HCT116 (cell line): ENCODE results near the gene VEPH1. TPM values are rescaled to one million over a fixed set of nuclear protein-coding genes. Genes with fewer than 3 reads are reported as not detected.

ENCODE experiments used
- ATAC-seq: fragments of 200-7000 bp; cut with Tn5 transposase; 2 replicates; pipeline ENCODE4 v1.9.1; 2020; ENCODE audit warnings: mild to moderate bottlenecking, moderate library complexity
- BruUV-seq: library from RNA; stranded (reverse); fragments of 400-500 nt; replicated peaks from 2 replicates; lab custom pipeline; 2021; lab: Mats Ljungman, UMichigan
- CTCF ChIA-PET: fragments of 300-600 bp; sonication (Branson Sonifier 250); formaldehyde crosslinking; loops from one replicate; lab custom pipeline; 2021; ENCODE audit warnings: antibody characterized with exemption; lab: Charles Lee
- POLR2A ChIA-PET: fragments of 300-600, 350-600 bp; sonication (Branson Sonifier 250); formaldehyde crosslinking; loops from one replicate; lab custom pipeline; 2021; ENCODE audit warnings: antibody characterized with exemption; lab: Charles Lee
- RAD21 ChIA-PET, 2 experiments: fragments of 300-600 bp; sonication (Branson Sonifier 250); formaldehyde crosslinking; loops; one replicate each; lab custom pipeline; 2023; ENCODE audit warnings: low total read pairs in 2 of 2; ENCODE audit not compliant: uncharacterized antibody in 2 of 2, unreplicated experiment in 2 of 2, low non-redundant PET in 1 of 2; lab: Charles Lee
- DNase-seq: peaks from one replicate; pipeline ENCODE4 v3.0.0-alpha.2; 2010; ENCODE audit warnings: low read depth, low spot score
- H2AFZ ChIP-seq: fragments of 200-600 bp; shearing (Covaris generic), sonication (generic); 2 replicates; pipeline ENCODE4 v1.6.1; 2017; ENCODE audit warnings: low read depth, mixed run types, mixed read lengths, antibody characterized with exemption, low read length; ENCODE audit not compliant: poor library complexity, severe bottlenecking
- H3K27ac ChIP-seq: 2 replicates; pipeline ENCODE4 v1.5.1; 2012; ENCODE audit warnings: low read depth, low read length
- H3K27me3 ChIP-seq: fragments of 200-600 bp; sonication (generic); 2 replicates; pipeline ENCODE4 v1.6.1; 2016; ENCODE audit warnings: mixed run types, low read length, mixed read lengths; ENCODE audit not compliant: insufficient read depth
- H3K36me3 ChIP-seq, 2 experiments: fragments of 200-500 bp in 1 of 2; fragments of 200-600 bp in 1 of 2; sonication (Bioruptor generic) in 1 of 2; sonication (generic) in 1 of 2; 2 replicates each; pipeline versions ENCODE4 v1.5.1 to v1.6.1; 2014 to 2016; ENCODE audit warnings: low read length in 2 of 2, inconsistent platforms in 1 of 2, mixed read lengths in 1 of 2, mixed run types in 1 of 2; ENCODE audit not compliant: insufficient read depth in 2 of 2, control insufficient read depth in 1 of 2
- H3K4me1 ChIP-seq, 2 experiments: fragments of 200-600 bp in 1 of 2; sonication (generic) in 1 of 2; 2 replicates each; pipeline versions ENCODE4 v1.5.1 to v1.6.1; 2012 to 2017; ENCODE audit warnings: low read length in 2 of 2, inconsistent platforms in 1 of 2, mild to moderate bottlenecking in 1 of 2, mixed read lengths in 1 of 2, mixed run types in 1 of 2, moderate library complexity in 1 of 2; ENCODE audit not compliant: insufficient read depth in 2 of 2, control insufficient read depth in 1 of 2
- H3K4me2 ChIP-seq: fragments of 200-600 bp; sonication (generic); 2 replicates; pipeline ENCODE4 v1.6.1; 2017; ENCODE audit warnings: mixed run types, low read length, mixed read lengths
- H3K4me3 ChIP-seq, 2 experiments: fragments of 200-600 bp in 1 of 2; sonication (generic) in 1 of 2; replicated peaks in 1 of 2; 2 replicates each; pipeline ENCODE4 v1.5.1; 2011 to 2016; ENCODE audit warnings: low read length in 2 of 2, control low read depth in 1 of 2, low read depth in 1 of 2, mild to moderate bottlenecking in 1 of 2, mixed read lengths in 1 of 2, mixed run types in 1 of 2
- H3K79me2 ChIP-seq: fragments of 200-600 bp; sonication (generic); 2 replicates; pipeline ENCODE4 v1.6.1; 2017; ENCODE audit warnings: mild to moderate bottlenecking, mixed run types, low read length, moderate library complexity, mixed read lengths; ENCODE audit not compliant: insufficient read depth
- H3K9ac ChIP-seq: fragments of 200-600 bp; sonication (generic); 2 replicates; pipeline ENCODE4 v1.6.1; 2016; ENCODE audit warnings: low read length, mixed read lengths
- H3K9me2 ChIP-seq: fragments of 200-600 bp; sonication (generic), shearing (Covaris generic); 2 replicates; pipeline ENCODE4 v1.6.1; 2017; ENCODE audit warnings: mixed run types, mild to moderate bottlenecking, moderate library complexity; ENCODE audit not compliant: insufficient read depth
- H3K9me3 ChIP-seq, 2 experiments: fragments of 200-500 bp in 1 of 2; fragments of 200-600 bp in 1 of 2; sonication (Bioruptor generic) in 1 of 2; sonication (generic) in 1 of 2; 2 replicates each; pipeline ENCODE4 v1.6.1; 2014 to 2017; ENCODE audit warnings: low read length in 2 of 2, mixed read lengths in 2 of 2, inconsistent platforms in 1 of 2, low read depth in 1 of 2, mild to moderate bottlenecking in 1 of 2, mixed run types in 1 of 2, moderate library complexity in 1 of 2; ENCODE audit not compliant: control insufficient read depth in 1 of 2, insufficient read depth in 1 of 2
- H4K20me1 ChIP-seq: fragments of 200-600 bp; sonication (generic), shearing (Covaris generic); 2 replicates; pipeline ENCODE4 v1.6.1; 2017; ENCODE audit warnings: mixed run types, mild to moderate bottlenecking, moderate library complexity; ENCODE audit not compliant: insufficient read depth
- ATF3 ChIP-seq: IDR thresholded peaks from 2 replicates; pipeline ENCODE4 v1.6.1; 2012
- CBX3 ChIP-seq: IDR thresholded peaks from 2 replicates; pipeline ENCODE4 v1.6.1; 2012; ENCODE audit warnings: low read depth
- CEBPB ChIP-seq: IDR thresholded peaks from 2 replicates; pipeline ENCODE4 v1.6.1; 2012; ENCODE audit warnings: low read depth
- EGR1 ChIP-seq: IDR thresholded peaks from 2 replicates; pipeline ENCODE4 v1.6.1; 2012; ENCODE audit warnings: low read depth
- ELF1 ChIP-seq: IDR thresholded peaks from 2 replicates; pipeline ENCODE4 v1.6.1; 2012; ENCODE audit warnings: low read depth, borderline replicate concordance
- EZH2 ChIP-seq: fragments of 200-600 bp; sonication (generic); IDR thresholded peaks from 2 replicates; pipeline ENCODE4 v1.6.1; 2017; ENCODE audit warnings: antibody characterized with exemption, mixed run types
- FOSL1 ChIP-seq: IDR thresholded peaks from 2 replicates; pipeline ENCODE4 v1.6.1; 2012; ENCODE audit warnings: low read depth
- JUND ChIP-seq: IDR thresholded peaks from 2 replicates; pipeline ENCODE4 v1.6.1; 2012
- MAX ChIP-seq: IDR thresholded peaks from 2 replicates; pipeline ENCODE4 v1.6.1; 2012
- POLR2A ChIP-seq: IDR thresholded peaks from 2 replicates; pipeline ENCODE4 v1.7.0; 2011; ENCODE audit warnings: borderline replicate concordance; ENCODE audit not compliant: insufficient read depth, insufficient read length; ENCODE audit errors: extremely low read depth
- POLR2AphosphoS5 ChIP-seq: IDR thresholded peaks from 2 replicates; pipeline ENCODE4 v1.6.1; 2011; ENCODE audit warnings: mild to moderate bottlenecking, low read depth, low read length, moderate library complexity
- RAD21 ChIP-seq: IDR thresholded peaks from 2 replicates; pipeline ENCODE4 v1.6.1; 2012; ENCODE audit warnings: low read depth, mild to moderate bottlenecking
- SRF ChIP-seq: IDR thresholded peaks from 2 replicates; pipeline ENCODE4 v1.6.1; 2012; ENCODE audit warnings: low read depth
- TCF7L2 ChIP-seq: IDR thresholded peaks from 2 replicates; pipeline ENCODE4 v1.7.0; 2011; ENCODE audit warnings: borderline replicate concordance, inconsistent platforms; ENCODE audit not compliant: insufficient read depth, insufficient read length; ENCODE audit errors: extremely low read depth
- YY1 ChIP-seq: IDR thresholded peaks from 2 replicates; pipeline ENCODE4 v1.6.1; 2011; ENCODE audit warnings: low read length, low read depth, moderate library complexity, mild to moderate bottlenecking; ENCODE audit not compliant: insufficient replicate concordance; ENCODE audit errors: extremely low read depth
- ZFX ChIP-seq: fragments of 450-650 bp; IDR thresholded peaks from 2 replicates; pipeline ENCODE4 v1.6.1; 2017
- ZNF274 ChIP-seq: fragments of 200-500 bp; sonication (Bioruptor generic); IDR thresholded peaks from 2 replicates; pipeline ENCODE4 v1.6.1; 2014; ENCODE audit warnings: mild to moderate bottlenecking, low read depth, low read length, inconsistent platforms
- intact Hi-C: fragments of 100-400 bp; cut with micrococcal nuclease; formaldehyde crosslinking; loops from 2 replicates; pipeline ENCODE4 v1.10.0; 2022
- total RNA-seq: library from RNA; stranded (reverse); gene quantifications from one replicate; pipeline ENCODE4 v1.2.1, GENCODE V29; 2021; ENCODE audit not compliant: unreplicated experiment
- TF ChIP-seq, protein P1 (sequence below): IDR thresholded peaks from 2 replicates; pipeline ENCODE4 v1.6.1; 2012; ENCODE audit warnings: low read depth
- TF ChIP-seq, protein P2 (sequence below), 3 experiments: fragments of 200-600 bp in 1 of 3; sonication (generic) in 1 of 3; IDR thresholded peaks in 2 of 3; conservative IDR thresholded peaks in 1 of 3; 2 replicates each; pipeline ENCODE4 v1.5.1; 2012 to 2017; ENCODE audit warnings: low read depth in 2 of 3, low read length in 2 of 3, antibody characterized with exemption in 1 of 3, borderline replicate concordance in 1 of 3, control low read depth in 1 of 3, mild to moderate bottlenecking in 1 of 3, mixed read lengths in 1 of 3, mixed run types in 1 of 3, moderate library complexity in 1 of 3; ENCODE audit not compliant: insufficient read depth in 1 of 3

Gene VEPH1
- total RNA-seq, 1 experiment from 2014 or later = 4.9 TPM

DNA sequence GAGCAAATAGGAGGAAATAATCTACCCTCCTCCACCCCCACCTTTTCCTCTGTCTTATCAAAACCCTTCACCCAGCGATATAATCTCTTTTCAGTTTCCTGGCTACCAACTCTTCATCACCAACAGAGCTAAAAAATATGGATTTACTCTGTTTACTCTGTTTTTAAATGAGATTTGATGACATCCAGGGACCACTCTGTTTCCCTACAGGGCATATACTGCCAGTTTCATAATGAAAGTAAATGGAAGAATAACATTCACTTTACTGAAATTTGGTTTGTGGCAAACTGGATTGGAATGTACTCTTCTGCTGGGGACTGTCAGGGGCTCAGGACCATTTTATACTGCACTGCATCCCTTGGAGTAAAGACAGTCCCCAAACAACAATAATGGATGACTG, 146.7 kb downstream of the VEPH1 start:
- H3K36me3 ChIP-seq = no peaks in the 10 kb centered on the region
- no peaks in the 10 kb centered on the region for H3K9me2 ChIP-seq
- no peak overlapping the region for H3K4me3 ChIP-seq
- no peak overlapping the region for H3K4me2 ChIP-seq
- no peaks in the 10 kb centered on the region for H3K9me3 ChIP-seq
- H3K27me3 ChIP-seq = no peaks in the 10 kb centered on the region
- no peak overlapping the region for H2AFZ ChIP-seq
- H3K9ac ChIP-seq = no peak overlapping the region
- ChIA-PET CTCF (no interaction called here), RAD21 (no interaction called here), POLR2A (no interaction called here)
- no peak for DNase-seq
- H3K27ac ChIP-seq = no peak overlapping the region
- no peak for TF ChIP-seq YY1
- TF ChIP-seq CEBPB = no peak
- no peak for TF ChIP-seq POLR2A
- no peak for TF ChIP-seq ELF1
- TF ChIP-seq CBX3 = no peak
- no peak for TF ChIP-seq RAD21
- TF ChIP-seq ZFX = no peak
- no peak for TF ChIP-seq ATF3
- TF ChIP-seq, protein P1, sequence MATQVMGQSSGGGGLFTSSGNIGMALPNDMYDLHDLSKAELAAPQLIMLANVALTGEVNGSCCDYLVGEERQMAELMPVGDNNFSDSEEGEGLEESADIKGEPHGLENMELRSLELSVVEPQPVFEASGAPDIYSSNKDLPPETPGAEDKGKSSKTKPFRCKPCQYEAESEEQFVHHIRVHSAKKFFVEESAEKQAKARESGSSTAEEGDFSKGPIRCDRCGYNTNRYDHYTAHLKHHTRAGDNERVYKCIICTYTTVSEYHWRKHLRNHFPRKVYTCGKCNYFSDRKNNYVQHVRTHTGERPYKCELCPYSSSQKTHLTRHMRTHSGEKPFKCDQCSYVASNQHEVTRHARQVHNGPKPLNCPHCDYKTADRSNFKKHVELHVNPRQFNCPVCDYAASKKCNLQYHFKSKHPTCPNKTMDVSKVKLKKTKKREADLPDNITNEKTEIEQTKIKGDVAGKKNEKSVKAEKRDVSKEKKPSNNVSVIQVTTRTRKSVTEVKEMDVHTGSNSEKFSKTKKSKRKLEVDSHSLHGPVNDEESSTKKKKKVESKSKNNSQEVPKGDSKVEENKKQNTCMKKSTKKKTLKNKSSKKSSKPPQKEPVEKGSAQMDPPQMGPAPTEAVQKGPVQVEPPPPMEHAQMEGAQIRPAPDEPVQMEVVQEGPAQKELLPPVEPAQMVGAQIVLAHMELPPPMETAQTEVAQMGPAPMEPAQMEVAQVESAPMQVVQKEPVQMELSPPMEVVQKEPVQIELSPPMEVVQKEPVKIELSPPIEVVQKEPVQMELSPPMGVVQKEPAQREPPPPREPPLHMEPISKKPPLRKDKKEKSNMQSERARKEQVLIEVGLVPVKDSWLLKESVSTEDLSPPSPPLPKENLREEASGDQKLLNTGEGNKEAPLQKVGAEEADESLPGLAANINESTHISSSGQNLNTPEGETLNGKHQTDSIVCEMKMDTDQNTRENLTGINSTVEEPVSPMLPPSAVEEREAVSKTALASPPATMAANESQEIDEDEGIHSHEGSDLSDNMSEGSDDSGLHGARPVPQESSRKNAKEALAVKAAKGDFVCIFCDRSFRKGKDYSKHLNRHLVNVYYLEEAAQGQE = no peak
- no peak for TF ChIP-seq SRF
- TF ChIP-seq FOSL1 = no peak
- TF ChIP-seq TCF7L2 = no peak
- no peak for TF ChIP-seq POLR2AphosphoS5
- TF ChIP-seq ZNF274 = no peak
- TF ChIP-seq EZH2 = no peak
- no peak for TF ChIP-seq MAX
- no peak for TF ChIP-seq EGR1
- TF ChIP-seq, protein P2, sequence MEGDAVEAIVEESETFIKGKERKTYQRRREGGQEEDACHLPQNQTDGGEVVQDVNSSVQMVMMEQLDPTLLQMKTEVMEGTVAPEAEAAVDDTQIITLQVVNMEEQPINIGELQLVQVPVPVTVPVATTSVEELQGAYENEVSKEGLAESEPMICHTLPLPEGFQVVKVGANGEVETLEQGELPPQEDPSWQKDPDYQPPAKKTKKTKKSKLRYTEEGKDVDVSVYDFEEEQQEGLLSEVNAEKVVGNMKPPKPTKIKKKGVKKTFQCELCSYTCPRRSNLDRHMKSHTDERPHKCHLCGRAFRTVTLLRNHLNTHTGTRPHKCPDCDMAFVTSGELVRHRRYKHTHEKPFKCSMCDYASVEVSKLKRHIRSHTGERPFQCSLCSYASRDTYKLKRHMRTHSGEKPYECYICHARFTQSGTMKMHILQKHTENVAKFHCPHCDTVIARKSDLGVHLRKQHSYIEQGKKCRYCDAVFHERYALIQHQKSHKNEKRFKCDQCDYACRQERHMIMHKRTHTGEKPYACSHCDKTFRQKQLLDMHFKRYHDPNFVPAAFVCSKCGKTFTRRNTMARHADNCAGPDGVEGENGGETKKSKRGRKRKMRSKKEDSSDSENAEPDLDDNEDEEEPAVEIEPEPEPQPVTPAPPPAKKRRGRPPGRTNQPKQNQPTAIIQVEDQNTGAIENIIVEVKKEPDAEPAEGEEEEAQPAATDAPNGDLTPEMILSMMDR (IDR thresholded peaks at IDR 0.05 in 2 of 3, conservative IDR thresholded peaks at IDR 0.05 in 1 of 3; ENCODE audit: borderline replicate concordance in 1 of 3, insufficient read depth in 1 of 3, low read depth in 2 of 3, low read length in 2 of 3) = no peak
- no peak for TF ChIP-seq JUND
- no peaks in the 10 kb centered on the region for H3K79me2 ChIP-seq
- peaks cover 0 to 12% of the 10 kb centered on the region in 2 experiments; a peak in 2 of 4 replicates for H3K4me1 ChIP-seq
- H4K20me1 ChIP-seq = no peaks in the 10 kb centered on the region
- ATAC-seq = no peak
- intact Hi-C loops = no loop called here
- no TSS peak for BruUV-seq
